Upper lobe of left lung (tissue), 4 donors: ENCODE measurements around the gene SPAG8.

Experiments
- EP300 ChIP-seq, 4 donors: sonication (generic); formaldehyde crosslinking; IDR thresholded peaks; one replicate each; pipeline ENCODE4 v1.5.1; 2017; ENCODE audit warnings: antibody characterized with exemption in 4 of 4, control low read depth in 2 of 4
- POLR2A ChIP-seq, 4 donors: fragments of 450-650 bp; IDR thresholded peaks; one replicate each; pipeline ENCODE4 v1.5.1; 2016 to 2017; ENCODE audit warnings: antibody characterized with exemption in 4 of 4, mild to moderate bottlenecking in 2 of 4
- POLR2AphosphoS5 ChIP-seq, 2 donors: sonication (generic); formaldehyde crosslinking; IDR thresholded peaks; one replicate each; pipeline ENCODE4 v1.5.1; 2017; ENCODE audit warnings: antibody characterized with exemption in 2 of 2
- TF ChIP-seq, protein P1 (sequence below), 6 experiments: fragments of 450-650 bp in 4 of 6; fragments of 200-600 bp in 2 of 6; sonication (generic) in 2 of 6; IDR thresholded peaks; one replicate each; pipeline ENCODE4 v1.5.1; 2016 to 2019; ENCODE audit warnings: antibody characterized with exemption in 6 of 6

DNA sequence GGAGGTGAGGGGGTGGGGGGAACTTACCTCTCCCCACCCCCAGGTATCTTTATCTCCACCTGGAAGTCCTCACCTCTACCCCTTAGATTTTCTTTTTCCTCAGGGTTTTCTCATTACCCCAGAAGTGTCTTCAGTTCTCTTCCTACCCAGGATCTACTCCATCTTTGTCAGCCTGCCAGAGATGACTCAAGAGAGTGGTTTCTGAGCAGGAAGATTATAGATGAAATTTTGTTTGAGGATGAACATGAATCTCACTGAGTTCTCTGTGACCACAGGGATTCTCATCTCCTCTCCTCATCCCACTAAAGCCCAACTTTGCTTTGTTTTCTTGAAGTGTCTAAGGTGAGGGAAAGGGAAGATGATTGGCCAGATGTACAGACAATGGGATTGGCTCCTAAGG, 8.0 kb upstream of the SPAG8 start:
- TF ChIP-seq, protein P1, sequence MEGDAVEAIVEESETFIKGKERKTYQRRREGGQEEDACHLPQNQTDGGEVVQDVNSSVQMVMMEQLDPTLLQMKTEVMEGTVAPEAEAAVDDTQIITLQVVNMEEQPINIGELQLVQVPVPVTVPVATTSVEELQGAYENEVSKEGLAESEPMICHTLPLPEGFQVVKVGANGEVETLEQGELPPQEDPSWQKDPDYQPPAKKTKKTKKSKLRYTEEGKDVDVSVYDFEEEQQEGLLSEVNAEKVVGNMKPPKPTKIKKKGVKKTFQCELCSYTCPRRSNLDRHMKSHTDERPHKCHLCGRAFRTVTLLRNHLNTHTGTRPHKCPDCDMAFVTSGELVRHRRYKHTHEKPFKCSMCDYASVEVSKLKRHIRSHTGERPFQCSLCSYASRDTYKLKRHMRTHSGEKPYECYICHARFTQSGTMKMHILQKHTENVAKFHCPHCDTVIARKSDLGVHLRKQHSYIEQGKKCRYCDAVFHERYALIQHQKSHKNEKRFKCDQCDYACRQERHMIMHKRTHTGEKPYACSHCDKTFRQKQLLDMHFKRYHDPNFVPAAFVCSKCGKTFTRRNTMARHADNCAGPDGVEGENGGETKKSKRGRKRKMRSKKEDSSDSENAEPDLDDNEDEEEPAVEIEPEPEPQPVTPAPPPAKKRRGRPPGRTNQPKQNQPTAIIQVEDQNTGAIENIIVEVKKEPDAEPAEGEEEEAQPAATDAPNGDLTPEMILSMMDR (IDR thresholded peaks at IDR 0.05) = no peak
- TF ChIP-seq POLR2A (IDR thresholded peaks at IDR 0.05) (no peak), POLR2AphosphoS5 (IDR thresholded peaks at IDR 0.05) (no peak), EP300 (IDR thresholded peaks at IDR 0.05) (no peak)
